HFFc6 (cell line): ENCODE data around the gene MTMR10. TPM values are rescaled to one million over a fixed set of nuclear protein-coding genes. Genes with fewer than 3 reads are reported as not detected.

ENCODE experiments used
- DNase-seq: peaks from one replicate; pipeline ENCODE4 v3.0.0-alpha.2; 2018
- H3K27ac Mint-ChIP-seq: 2 replicates; pipeline ENCODE4 v1.8.0; 2020; ENCODE audit warnings: mild to moderate bottlenecking, mixed read lengths
- H3K27me3 Mint-ChIP-seq: 2 replicates; pipeline ENCODE4 v1.8.0; 2021; ENCODE audit warnings: mild to moderate bottlenecking, moderate library complexity, mixed read lengths; ENCODE audit not compliant: insufficient read depth
- H3K36me3 Mint-ChIP-seq: 2 replicates; pipeline ENCODE4 v1.8.0; 2021; ENCODE audit warnings: low read depth, mixed read lengths
- H3K4me1 Mint-ChIP-seq: 2 replicates; pipeline ENCODE4 v1.8.0; 2020; ENCODE audit warnings: low read depth, mixed read lengths
- H3K4me3 Mint-ChIP-seq: 2 replicates; pipeline ENCODE4 v1.8.0; 2020; ENCODE audit warnings: mild to moderate bottlenecking, moderate library complexity, mixed read lengths
- H3K9me3 Mint-ChIP-seq: 2 replicates; pipeline ENCODE4 v1.8.0; 2020; ENCODE audit warnings: mild to moderate bottlenecking, mixed read lengths
- total RNA-seq, 6 experiments: library from RNA; stranded (reverse); fragmentation: NEBNext Ultra II Directional; extraction: Animal tissue kit (Norgen Biotek cat#: 25700); gene quantifications; 2 replicates in 1 of 6; 3 replicates in 5 of 6; pipeline ENCODE4 v1.2.3, GENCODE V29; 2021
- TF ChIP-seq, protein P1 (sequence below): fragments of 200-600 bp; sonication (generic); IDR thresholded peaks from 2 replicates; pipeline ENCODE4 v1.5.0; 2021; ENCODE audit warnings: antibody characterized with exemption, mild to moderate bottlenecking

MTMR10 gene
- total RNA-seq, 6 experiments from 2014 or later, result 25.4 to 44.5 (median 41.5) TPM

DNA sequence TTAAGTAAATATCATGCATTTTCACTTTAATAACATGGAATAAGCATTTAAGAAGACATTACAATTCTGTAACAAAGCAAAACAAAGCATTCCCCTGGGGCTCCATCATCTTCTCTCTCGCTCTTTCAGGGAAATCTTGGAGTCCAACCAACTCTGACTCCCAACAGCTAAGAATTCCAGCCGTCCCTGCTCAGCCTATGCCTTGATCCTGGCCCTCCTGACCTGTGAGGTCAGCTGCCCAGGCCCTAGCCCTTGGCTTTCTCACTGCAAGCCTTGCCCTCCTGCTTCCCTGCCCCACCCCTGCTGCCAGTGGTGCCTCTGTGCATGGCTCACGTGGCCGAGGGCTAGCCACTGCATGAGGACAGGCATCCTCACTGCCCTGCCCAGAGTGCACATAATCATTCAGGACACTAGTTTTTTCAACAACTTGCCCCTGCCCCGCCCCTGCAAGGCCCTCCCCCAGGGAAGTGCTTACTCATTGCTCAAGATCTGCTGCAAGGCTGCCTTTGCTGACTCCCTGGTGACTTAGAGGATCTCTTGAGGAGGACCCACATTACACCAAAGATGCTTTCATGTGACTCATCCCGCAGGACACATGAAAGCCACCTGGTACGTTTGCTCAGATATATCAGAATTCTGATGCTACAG lies 37.6 kb downstream of the MTMR10 start:
- peak; percentile 96 for DNase-seq
- H3K27me3 Mint-ChIP-seq, result no peaks in the 10 kb centered on the region; the same call in 1 of the 2 replicates
- H3K9me3 Mint-ChIP-seq, result no peaks in the 10 kb centered on the region
- TF ChIP-seq, protein P1, sequence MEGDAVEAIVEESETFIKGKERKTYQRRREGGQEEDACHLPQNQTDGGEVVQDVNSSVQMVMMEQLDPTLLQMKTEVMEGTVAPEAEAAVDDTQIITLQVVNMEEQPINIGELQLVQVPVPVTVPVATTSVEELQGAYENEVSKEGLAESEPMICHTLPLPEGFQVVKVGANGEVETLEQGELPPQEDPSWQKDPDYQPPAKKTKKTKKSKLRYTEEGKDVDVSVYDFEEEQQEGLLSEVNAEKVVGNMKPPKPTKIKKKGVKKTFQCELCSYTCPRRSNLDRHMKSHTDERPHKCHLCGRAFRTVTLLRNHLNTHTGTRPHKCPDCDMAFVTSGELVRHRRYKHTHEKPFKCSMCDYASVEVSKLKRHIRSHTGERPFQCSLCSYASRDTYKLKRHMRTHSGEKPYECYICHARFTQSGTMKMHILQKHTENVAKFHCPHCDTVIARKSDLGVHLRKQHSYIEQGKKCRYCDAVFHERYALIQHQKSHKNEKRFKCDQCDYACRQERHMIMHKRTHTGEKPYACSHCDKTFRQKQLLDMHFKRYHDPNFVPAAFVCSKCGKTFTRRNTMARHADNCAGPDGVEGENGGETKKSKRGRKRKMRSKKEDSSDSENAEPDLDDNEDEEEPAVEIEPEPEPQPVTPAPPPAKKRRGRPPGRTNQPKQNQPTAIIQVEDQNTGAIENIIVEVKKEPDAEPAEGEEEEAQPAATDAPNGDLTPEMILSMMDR, result no peak
- H3K4me3 Mint-ChIP-seq, result peak overlapping the region; percentile 80
- H3K36me3 Mint-ChIP-seq, result peaks cover 70% of the 10 kb centered on the region
- H3K4me1 Mint-ChIP-seq, result peaks cover 58% of the 10 kb centered on the region
- peak overlapping the region; percentile 98 for H3K27ac Mint-ChIP-seq

DNA sequence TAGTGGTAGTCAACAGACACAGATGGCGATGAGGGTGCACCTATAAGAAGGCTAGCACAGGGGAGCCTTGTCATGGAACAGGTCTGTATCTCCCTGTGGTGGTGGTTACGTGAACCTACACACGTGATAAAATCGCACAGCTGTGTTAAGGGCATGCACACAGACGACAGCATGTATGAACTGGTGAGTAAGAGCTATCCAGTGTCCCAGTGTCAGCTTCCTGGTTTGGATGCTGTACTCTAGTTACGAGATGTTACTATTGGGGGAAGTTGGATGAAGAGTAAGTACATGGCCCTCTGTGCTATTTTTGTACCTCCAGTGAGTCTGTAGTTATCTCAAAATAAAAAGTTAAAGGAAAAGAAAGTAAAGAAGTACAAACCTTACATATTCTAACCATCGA lies 38.2 kb downstream of the MTMR10 start:
- peak overlapping the region; percentile 98 for H3K27ac Mint-ChIP-seq
- H3K27me3 Mint-ChIP-seq, result no peaks in the 10 kb centered on the region; the same call in 1 of the 2 replicates
- DNase-seq, result no peak
- H3K4me1 Mint-ChIP-seq, result peaks cover 53% of the 10 kb centered on the region
- TF ChIP-seq, protein P1, result no peak
- no peaks in the 10 kb centered on the region for H3K9me3 Mint-ChIP-seq
- peaks cover 73% of the 10 kb centered on the region for H3K36me3 Mint-ChIP-seq
- H3K4me3 Mint-ChIP-seq, result no peak overlapping the region

DNA sequence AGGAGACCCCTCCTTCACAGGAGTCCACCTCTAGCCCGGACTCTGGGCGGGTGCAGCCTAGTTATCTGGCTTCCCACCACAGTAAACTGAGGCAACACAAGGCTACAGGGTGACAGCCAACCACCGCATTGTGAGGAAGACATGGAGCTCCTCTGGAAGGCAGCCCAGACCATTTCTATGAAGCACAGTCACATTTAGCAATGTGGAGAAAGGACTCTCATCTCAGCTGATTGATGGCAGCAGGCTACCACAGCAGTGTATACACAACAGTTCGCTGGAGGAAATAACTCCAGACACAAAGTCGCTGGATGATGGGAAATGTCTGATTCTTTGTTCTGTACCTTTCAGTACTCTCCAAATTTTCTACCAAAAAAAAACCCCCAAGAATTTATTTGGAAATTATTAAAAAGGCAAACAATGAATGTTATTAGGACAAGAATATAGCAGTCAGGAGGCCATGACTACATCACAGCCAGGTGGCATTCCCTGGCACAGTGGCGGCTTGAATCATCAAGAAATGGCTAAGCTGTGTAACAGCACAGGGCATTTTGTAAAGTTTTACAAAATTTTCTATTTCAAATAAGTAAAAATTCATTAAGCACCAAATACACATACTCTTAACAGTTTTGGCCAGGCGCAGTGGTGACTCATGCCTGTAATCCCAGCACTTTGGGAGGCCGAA lies 47.6 kb downstream of the MTMR10 start:
- Mint-ChIP-seq H3K4me3 (no peak overlapping the region), H3K4me1 (no peaks in the 10 kb centered on the region), H3K9me3 (no peaks in the 10 kb centered on the region), H3K36me3 (peaks cover 55% of the 10 kb centered on the region), H3K27ac (no peak overlapping the region), H3K27me3 (0 out of 2 replicates have a peak, but pooled peaks cover 1% of the 10 kb centered on the region)
- DNase-seq, result no peak
- TF ChIP-seq, protein P1, result no peak

DNA sequence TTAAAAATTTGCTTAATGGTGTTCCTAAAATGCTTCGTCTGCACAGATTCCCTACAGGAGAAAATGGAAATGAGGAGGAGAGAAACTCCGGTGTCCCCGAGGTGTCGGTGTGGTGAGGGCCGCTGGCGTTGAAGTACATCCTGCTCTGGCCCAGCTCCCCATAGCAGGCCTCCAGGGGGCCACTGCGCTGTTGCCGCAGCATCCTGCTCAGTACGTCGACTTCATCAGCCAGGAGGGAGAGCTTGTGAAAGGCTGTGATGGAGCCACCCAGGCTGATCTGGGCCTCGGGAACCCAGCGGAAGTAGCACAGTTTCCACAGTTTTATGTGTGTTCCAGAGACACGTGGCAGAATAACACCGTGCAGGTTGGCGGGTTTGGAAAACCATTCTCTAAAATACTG lies 49.9 kb downstream of the MTMR10 start:
- Mint-ChIP-seq H3K27ac (no peak overlapping the region; the same call in 1 of the 2 replicates), H3K9me3 (no peaks in the 10 kb centered on the region)

DNA sequence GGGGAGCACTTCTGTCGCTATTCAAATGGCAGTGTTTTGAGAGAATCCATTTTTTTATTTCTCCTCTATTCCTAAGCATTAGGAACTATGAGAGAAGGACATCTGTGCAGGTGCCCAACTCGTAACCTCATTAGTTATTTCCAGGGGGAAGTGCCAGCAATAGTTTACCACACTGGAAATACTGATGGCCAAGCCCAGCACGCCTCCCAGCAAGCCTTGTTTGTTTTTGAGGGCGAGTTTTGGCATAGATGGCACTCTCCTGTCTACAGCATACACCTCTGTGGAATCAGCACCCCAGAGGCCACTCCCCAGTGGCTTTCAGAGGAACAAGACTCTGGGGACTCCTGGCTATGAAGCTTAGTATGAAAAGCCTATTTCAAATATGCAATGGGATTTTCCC lies 51.1 kb downstream of the MTMR10 start:
- Mint-ChIP-seq H3K4me1 (no peaks in the 10 kb centered on the region), H3K9me3 (no peaks in the 10 kb centered on the region), H3K36me3 (peaks cover 37% of the 10 kb centered on the region), H3K27me3 (peaks cover 2% of the 10 kb centered on the region; the same call in 1 of the 2 replicates), H3K27ac (no peak overlapping the region), H3K4me3 (no peak overlapping the region)
- TF ChIP-seq, protein P1, result no peak
- DNase-seq, result no peak

More for the DNA sequence above, 49.9 kb downstream of the MTMR10 start:
- no peak for DNase-seq
- H3K4me1 Mint-ChIP-seq, result no peaks in the 10 kb centered on the region
- peaks cover 2% of the 10 kb centered on the region; the same call in 1 of the 2 replicates for H3K27me3 Mint-ChIP-seq
- peaks cover 46% of the 10 kb centered on the region for H3K36me3 Mint-ChIP-seq
- TF ChIP-seq, protein P1, result no peak
- no peak overlapping the region for H3K4me3 Mint-ChIP-seq
